ENCODE measurements around the gene CDK2. TPM values are rescaled to one million over a fixed set of nuclear protein-coding genes. Genes with fewer than 3 reads are reported as not detected.
"Not testable (repeated sequence)": the region's sequence is repeated elsewhere in the genome, so short reads cannot be mapped to it uniquely, and the experiment has no call there.

CDK2 gene
- total RNA-seq, 2 experiments from 2014 or later = 121 to 126 TPM

DNA sequence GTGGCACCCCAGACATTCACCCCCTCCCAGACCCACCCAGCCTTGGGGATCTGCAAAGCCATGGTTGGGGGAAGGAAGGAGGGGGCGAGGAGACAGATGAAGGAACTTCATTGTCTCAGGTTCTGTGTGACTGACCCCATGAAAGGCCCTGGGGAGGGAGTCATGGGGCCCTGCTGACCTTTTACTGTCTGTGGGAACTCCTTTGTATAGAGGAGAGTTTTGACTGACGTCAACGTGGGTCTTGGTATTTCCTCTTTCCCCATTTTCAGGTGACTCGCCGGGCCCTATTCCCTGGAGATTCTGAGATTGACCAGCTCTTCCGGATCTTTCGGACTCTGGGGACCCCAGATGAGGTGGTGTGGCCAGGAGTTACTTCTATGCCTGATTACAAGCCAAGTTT lies 4.1 kb downstream of the CDK2 start:
- no peak for DNase-seq
- H3K4me3 Mint-ChIP-seq = no peak overlapping the region
- peaks cover 30% of the 10 kb centered on the region for H3K4me1 Mint-ChIP-seq (ENCODE audit: low read depth)
- no peaks in the 10 kb centered on the region for H3K27me3 Mint-ChIP-seq (ENCODE audit: low read depth)
- CTCF ChIA-PET = interaction anchor here (1.3 kb wide), 1 partner anchor 30 kb away, joined by 4 read pairs; no protein-coding TSS in a partner anchor
- H3K27ac Mint-ChIP-seq = no peak overlapping the region
- intact Hi-C loops (cut with micrococcal nuclease) = loop anchor here (10.0 kb wide), 1 partner anchor 364 kb away; the partner anchor contains the start of genes IL23A and PAN2
- H3K9me3 Mint-ChIP-seq = no peaks in the 10 kb centered on the region
- H3K36me3 Mint-ChIP-seq (ENCODE audit: low read depth) = peaks cover 34% of the 10 kb centered on the region

- Mint-ChIP-seq H3K4me3 (no peak overlapping the region), H3K36me3 (ENCODE audit: low read depth) (peaks cover 31% of the 10 kb centered on the region), H3K27me3 (ENCODE audit: low read depth) (no peaks in the 10 kb centered on the region), H3K27ac (no peak overlapping the region), H3K4me1 (ENCODE audit: low read depth) (peaks cover 32% of the 10 kb centered on the region), H3K9me3 (no peaks in the 10 kb centered on the region)
- no peak for DNase-seq
- CTCF ChIA-PET = no interaction called here
- intact Hi-C loops (cut with micrococcal nuclease) = loop anchor here (2.0 to 10.0 kb wide), 2 partner anchors 217 to 363 kb away; partner anchors contain the start of genes IL23A, PAN2 and SMARCC2
These were observed 5.4 kb downstream of the CDK2 start for GRCh38 chr12:55972042-55972441.

DNA sequence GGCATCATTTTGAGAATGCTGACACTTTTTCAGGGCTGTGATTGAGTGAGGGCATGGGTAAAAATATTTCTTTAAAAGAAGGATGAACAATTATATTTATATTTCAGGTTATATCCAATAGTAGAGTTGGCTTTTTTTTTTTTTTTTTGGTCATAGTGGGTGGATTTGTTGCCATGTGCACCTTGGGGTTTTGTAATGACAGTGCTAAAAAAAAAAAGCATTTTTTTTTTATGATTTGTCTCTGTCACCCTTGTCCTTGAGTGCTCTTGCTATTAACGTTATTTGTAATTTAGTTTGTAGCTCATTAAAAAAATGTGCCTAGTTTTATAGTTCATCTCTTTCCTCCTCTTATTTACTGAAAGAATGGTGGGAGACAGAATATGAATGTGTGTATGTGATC lies 5.8 kb downstream of the CDK2 start:
- CTCF ChIA-PET = no interaction called here
- Mint-ChIP-seq H3K27me3 (ENCODE audit: low read depth) (no peaks in the 10 kb centered on the region), H3K9me3 (no peaks in the 10 kb centered on the region), H3K4me1 (ENCODE audit: low read depth) (peaks cover 30% of the 10 kb centered on the region), H3K4me3 (no peak overlapping the region), H3K36me3 (ENCODE audit: low read depth) (peaks cover 29% of the 10 kb centered on the region), H3K27ac (no peak overlapping the region)
- no peak for DNase-seq
- intact Hi-C loops (cut with micrococcal nuclease) = loop anchor here (2.0 to 10.0 kb wide), 2 partner anchors 216 to 362 kb away; partner anchors contain the start of genes IL23A, PAN2 and SMARCC2

DNA sequence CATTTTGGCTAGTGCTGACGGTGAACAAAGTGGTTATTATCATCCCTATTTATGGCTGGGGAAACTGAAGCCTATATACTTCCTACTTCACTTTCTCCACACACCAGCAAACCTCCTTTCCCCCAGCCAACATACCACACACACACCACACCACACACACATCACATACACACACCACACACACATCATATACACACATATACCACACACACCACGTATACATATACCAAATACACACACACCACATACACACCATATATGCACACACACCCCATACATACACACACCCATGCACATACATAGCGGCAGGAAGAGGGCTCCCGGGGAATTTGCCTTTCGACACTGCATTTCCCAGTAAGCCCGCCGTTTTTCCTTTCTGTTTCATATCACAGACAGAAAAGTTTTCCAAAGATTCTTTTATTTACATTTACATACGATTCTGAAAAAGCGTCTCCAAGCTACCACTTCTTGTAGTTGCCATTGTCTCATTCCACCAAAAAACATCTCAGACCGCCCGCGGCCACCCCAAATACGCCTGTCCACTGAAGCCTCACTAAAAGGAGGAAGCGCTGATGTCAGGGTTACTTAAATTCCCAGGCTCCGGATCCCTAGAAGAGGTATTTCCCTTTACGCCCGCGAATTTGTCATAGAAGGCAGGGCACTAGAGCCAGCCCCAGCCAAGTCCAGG lies 6.4 kb downstream of the CDK2 start:
- Mint-ChIP-seq H3K27ac (no peak overlapping the region), H3K27me3 (ENCODE audit: low read depth) (no peaks in the 10 kb centered on the region), H3K4me1 (ENCODE audit: low read depth) (peaks cover 27% of the 10 kb centered on the region), H3K4me3 (no peak overlapping the region), H3K9me3 (no peaks in the 10 kb centered on the region), H3K36me3 (ENCODE audit: low read depth) (peaks cover 23% of the 10 kb centered on the region)
- DNase-seq = peak; percentile 8
- intact Hi-C loops (cut with micrococcal nuclease) = loop anchor here (1.0 to 10.0 kb wide), 14 partner anchors 17 to 362 kb away; partner anchors contain the start of genes BLOC1S1, DNAJC14, IL23A and MYL6B
- CTCF ChIA-PET = interaction anchor here (0.8 to 2.7 kb wide), 9 partner anchors 10 to 235 kb away, joined by 3 to 18 read pairs (median 8); partner anchors contain the start of gene ZC3H10

GRCh38 chr12:55973599-55974307 lies 7.1 kb downstream of the CDK2 start, which contains the start of gene RAB5B:
RAB5B (plus strand) TSS chr12:55974078; CDS start chr12:55986961, 12,883 bp downstream.
- DNase-seq = peak; percentile 99
- Mint-ChIP-seq H3K9me3 (no peaks in the 10 kb centered on the region), H3K4me3 (no peak within 1 kb of the TSS), H3K27ac (no peak within 1 kb of the TSS), H3K4me1 (ENCODE audit: low read depth) (peaks cover 24% of the 10 kb centered on the region), H3K36me3 (ENCODE audit: low read depth) (peaks cover 18% of the 10 kb centered on the region), H3K27me3 (ENCODE audit: low read depth) (no peaks in the 10 kb centered on the region)
- intact Hi-C loops (cut with micrococcal nuclease) = loop anchor here (1.0 to 10.0 kb wide), 16 partner anchors 7 to 361 kb away; partner anchors contain the start of genes BLOC1S1, CDK2, DNAJC14 and IL23A
- CTCF ChIA-PET = interaction anchor here (0.6 to 2.7 kb wide), 14 partner anchors 10 to 287 kb away, joined by 3 to 18 read pairs (median 4); partner anchors contain the start of gene ZC3H10

- H3K27me3 Mint-ChIP-seq (ENCODE audit: low read depth) = no peaks in the 10 kb centered on the region
- intact Hi-C loops (cut with micrococcal nuclease) = loop anchor here (1.0 to 10.0 kb wide), 3 partner anchors 8 to 360 kb away; partner anchors contain the start of genes CDK2, IL23A, PAN2 and PMEL
- no peaks in the 10 kb centered on the region for H3K9me3 Mint-ChIP-seq
- no peak overlapping the region for H3K27ac Mint-ChIP-seq
- H3K4me3 Mint-ChIP-seq = no peak overlapping the region
- H3K36me3 Mint-ChIP-seq (ENCODE audit: low read depth) = peaks cover 16% of the 10 kb centered on the region
- H3K4me1 Mint-ChIP-seq (ENCODE audit: low read depth) = peaks cover 23% of the 10 kb centered on the region
- CTCF ChIA-PET = interaction anchor here (0.6 to 2.7 kb wide), 17 partner anchors 9 to 288 kb away, joined by 3 to 18 read pairs (median 4); partner anchors contain the start of genes PA2G4 and ZC3H10
- peak; percentile 59 for DNase-seq
These were observed 7.7 kb downstream of the CDK2 start for GRCh38 chr12:55974308-55974730.

DNA sequence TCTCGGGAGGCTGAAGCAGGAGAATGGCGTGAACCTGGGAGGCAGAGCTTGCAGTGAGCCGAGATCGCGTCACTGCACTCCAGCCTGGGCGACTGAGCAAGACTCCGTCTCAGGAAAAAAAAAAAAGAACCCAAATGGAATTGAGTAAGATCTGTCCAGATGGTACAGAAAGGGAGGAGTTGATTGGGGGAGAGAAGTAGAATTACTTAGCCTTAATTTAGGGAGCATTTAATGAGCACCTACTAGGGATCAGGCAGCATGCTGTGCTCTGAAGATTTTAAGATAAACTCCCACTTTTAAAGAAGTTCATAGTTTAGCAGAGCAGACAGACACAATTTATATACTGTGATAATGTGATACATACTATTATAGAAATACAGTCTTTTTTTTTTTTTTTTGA lies 11.8 kb downstream of the CDK2 start:
- Mint-ChIP-seq H3K27me3 (ENCODE audit: low read depth) (no peaks in the 10 kb centered on the region), H3K4me3 (no peak overlapping the region), H3K9me3 (no peaks in the 10 kb centered on the region), H3K27ac (no peak overlapping the region), H3K4me1 (ENCODE audit: low read depth) (peaks cover 24% of the 10 kb centered on the region), H3K36me3 (ENCODE audit: low read depth) (peaks cover 5% of the 10 kb centered on the region)
- CTCF ChIA-PET = no interaction called here
- DNase-seq = no peak
- intact Hi-C loops (cut with micrococcal nuclease) = loop anchor here (10.0 kb wide), 1 partner anchor 356 kb away; the partner anchor contains the start of genes IL23A and PAN2

- no peaks in the 10 kb centered on the region for H3K27me3 Mint-ChIP-seq (ENCODE audit: low read depth)
- peaks cover 7% of the 10 kb centered on the region for H3K36me3 Mint-ChIP-seq (ENCODE audit: low read depth)
- CTCF ChIA-PET = no interaction called here
- H3K4me3 Mint-ChIP-seq = no peak overlapping the region
- no peaks in the 10 kb centered on the region for H3K9me3 Mint-ChIP-seq
- no peak for DNase-seq
- H3K27ac Mint-ChIP-seq = no peak overlapping the region
- peaks cover 24% of the 10 kb centered on the region for H3K4me1 Mint-ChIP-seq (ENCODE audit: low read depth)
- intact Hi-C loops (cut with micrococcal nuclease) = loop anchor here (10.0 kb wide), 1 partner anchor 356 kb away; the partner anchor contains the start of genes IL23A and PAN2
These were observed 12.4 kb downstream of the CDK2 start for GRCh38 chr12:55979069-55979468.

- intact Hi-C loops (cut with micrococcal nuclease) = not testable (repeated sequence)
These were observed 15.3 kb downstream of the CDK2 start for GRCh38 chr12:55981882-55982281.

DNA sequence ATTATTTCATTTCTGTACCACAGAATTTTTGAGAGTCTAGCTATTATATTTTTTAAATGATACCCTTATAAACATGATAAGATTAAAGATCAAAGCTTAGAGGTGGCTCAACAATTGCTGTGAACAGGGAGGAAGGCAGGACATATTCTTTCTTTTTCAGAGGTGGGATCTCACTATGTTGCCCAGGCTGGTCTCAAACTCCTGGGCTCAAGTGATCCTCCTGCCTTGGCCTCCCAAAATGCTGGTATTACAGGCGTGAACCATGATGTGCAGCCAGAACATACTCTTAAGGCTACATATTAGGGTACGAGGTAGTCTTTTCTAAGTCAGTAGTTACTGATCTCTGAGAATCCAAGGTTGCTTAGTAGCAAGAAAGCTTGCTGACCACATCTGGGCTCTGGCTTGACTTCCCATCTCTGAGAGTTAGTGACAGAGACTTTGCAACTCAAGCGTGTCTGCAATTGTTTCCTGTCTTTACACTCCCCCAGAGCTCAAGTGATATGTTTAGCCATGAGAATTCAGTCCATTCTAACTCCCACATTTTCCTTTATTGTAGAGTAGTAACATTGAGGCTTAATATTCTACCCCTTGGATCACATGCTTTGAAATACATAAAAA lies 15.8 kb downstream of the CDK2 start:
- Mint-ChIP-seq H3K27ac (no peak overlapping the region), H3K4me3 (no peak overlapping the region), H3K9me3 (no peaks in the 10 kb centered on the region), H3K27me3 (ENCODE audit: low read depth) (no peaks in the 10 kb centered on the region), H3K4me1 (ENCODE audit: low read depth) (peaks cover 18% of the 10 kb centered on the region), H3K36me3 (ENCODE audit: low read depth) (peaks cover 8% of the 10 kb centered on the region)
- intact Hi-C loops (cut with micrococcal nuclease) = no loop called here
- CTCF ChIA-PET = interaction anchor here (0.6 to 4.1 kb wide), 8 partner anchors 8 to 1025 kb away, joined by 3 to 39 read pairs (median 4); partner anchors contain the start of genes RAB5B and SUOX
- DNase-seq = no peak

More at GRCh38 chr12:55981882-55982281, 15.3 kb downstream of the CDK2 start:
- H3K4me1 Mint-ChIP-seq (ENCODE audit: low read depth) = peaks cover 19% of the 10 kb centered on the region
- not testable (repeated sequence) for H3K27ac Mint-ChIP-seq; H3K9me3 Mint-ChIP-seq; H3K4me3 Mint-ChIP-seq; H3K36me3 Mint-ChIP-seq (ENCODE audit: low read depth); DNase-seq; H3K27me3 Mint-ChIP-seq (ENCODE audit: low read depth)
- CTCF ChIA-PET = interaction anchor here (0.6 to 4.1 kb wide), 7 partner anchors 7 to 1025 kb away, joined by 3 to 39 read pairs (median 4); partner anchors contain the start of genes RAB5B and SUOX

DNA sequence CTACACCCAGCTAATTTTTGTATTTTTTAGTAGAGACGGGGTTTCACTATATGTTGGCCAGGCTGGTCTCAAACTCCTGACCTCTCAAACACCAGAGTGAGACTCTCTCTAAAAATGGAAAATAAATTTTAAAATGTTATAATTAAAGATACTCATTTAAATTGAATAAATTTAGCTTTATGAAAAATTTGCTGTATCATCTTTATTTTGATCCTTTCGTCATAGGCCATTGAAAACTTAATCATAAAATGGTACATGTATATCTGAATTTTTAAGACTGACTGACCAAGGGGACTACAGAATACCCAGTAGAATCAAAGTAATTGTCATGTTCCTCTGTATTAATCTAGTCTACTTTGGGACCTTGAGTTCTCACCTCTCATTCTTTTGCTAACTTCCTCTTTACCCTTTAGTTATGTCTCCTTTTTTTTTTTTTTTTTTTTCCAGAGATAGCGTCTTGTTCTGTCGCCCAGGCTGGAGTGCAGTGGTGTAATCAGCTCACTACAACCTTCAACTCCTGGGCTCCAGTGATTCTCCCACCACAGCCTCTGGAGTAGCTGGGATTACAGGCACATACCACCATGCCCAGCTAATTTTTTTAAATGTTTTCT lies 16.7 kb downstream of the CDK2 start:
- no peak for DNase-seq
- peaks cover 8% of the 10 kb centered on the region for H3K36me3 Mint-ChIP-seq (ENCODE audit: low read depth)
- H3K4me3 Mint-ChIP-seq = no peak overlapping the region
- intact Hi-C loops (cut with micrococcal nuclease) = no loop called here
- no peak overlapping the region for H3K27ac Mint-ChIP-seq
- H3K27me3 Mint-ChIP-seq (ENCODE audit: low read depth) = no peaks in the 10 kb centered on the region
- CTCF ChIA-PET = interaction anchor here (0.5 to 4.1 kb wide), 8 partner anchors 9 to 1658 kb away, joined by 3 to 39 read pairs (median 4); partner anchors contain the start of genes RAB5B and SUOX
- H3K9me3 Mint-ChIP-seq = no peaks in the 10 kb centered on the region
- H3K4me1 Mint-ChIP-seq (ENCODE audit: low read depth) = peaks cover 14% of the 10 kb centered on the region

All from activated naive CD4-positive, alpha-beta T cell treated with anti-CD3 and anti-CD28 coated beads for 36 hours (primary cell).